HCT116 (cell line): ENCODE measurements around the gene NHERF1. TPM values are rescaled to one million over a fixed set of nuclear protein-coding genes. Genes with fewer than 3 reads are reported as not detected.

Experiments
- ATAC-seq: fragments of 200-7000 bp; cut with Tn5 transposase; 2 replicates; pipeline ENCODE4 v1.9.1; 2020; ENCODE audit warnings: mild to moderate bottlenecking, moderate library complexity
- BruUV-seq: library from RNA; stranded (reverse); fragments of 400-500 nt; replicated peaks from 2 replicates; lab custom pipeline; 2021; lab: Mats Ljungman, UMichigan
- CTCF ChIA-PET: fragments of 300-600 bp; sonication (Branson Sonifier 250); formaldehyde crosslinking; loops from one replicate; lab custom pipeline; 2021; ENCODE audit warnings: antibody characterized with exemption; lab: Charles Lee
- POLR2A ChIA-PET: fragments of 300-600, 350-600 bp; sonication (Branson Sonifier 250); formaldehyde crosslinking; loops from one replicate; lab custom pipeline; 2021; ENCODE audit warnings: antibody characterized with exemption; lab: Charles Lee
- RAD21 ChIA-PET, 2 experiments: fragments of 300-600 bp; sonication (Branson Sonifier 250); formaldehyde crosslinking; loops; one replicate each; lab custom pipeline; 2023; ENCODE audit warnings: low total read pairs in 2 of 2; ENCODE audit not compliant: uncharacterized antibody in 2 of 2, unreplicated experiment in 2 of 2, low non-redundant PET in 1 of 2; lab: Charles Lee
- DNase-seq: peaks from one replicate; pipeline ENCODE4 v3.0.0-alpha.2; 2010; ENCODE audit warnings: low read depth, low spot score
- H2AFZ ChIP-seq: fragments of 200-600 bp; shearing (Covaris generic), sonication (generic); 2 replicates; pipeline ENCODE4 v1.6.1; 2017; ENCODE audit warnings: low read depth, mixed run types, mixed read lengths, antibody characterized with exemption, low read length; ENCODE audit not compliant: poor library complexity, severe bottlenecking
- H3K27ac ChIP-seq: 2 replicates; pipeline ENCODE4 v1.5.1; 2012; ENCODE audit warnings: low read depth, low read length
- H3K27me3 ChIP-seq: fragments of 200-600 bp; sonication (generic); 2 replicates; pipeline ENCODE4 v1.6.1; 2016; ENCODE audit warnings: mixed run types, low read length, mixed read lengths; ENCODE audit not compliant: insufficient read depth
- H3K36me3 ChIP-seq, 2 experiments: fragments of 200-500 bp in 1 of 2; fragments of 200-600 bp in 1 of 2; sonication (Bioruptor generic) in 1 of 2; sonication (generic) in 1 of 2; 2 replicates each; pipeline versions ENCODE4 v1.5.1 to v1.6.1; 2014 to 2016; ENCODE audit warnings: low read length in 2 of 2, inconsistent platforms in 1 of 2, mixed read lengths in 1 of 2, mixed run types in 1 of 2; ENCODE audit not compliant: insufficient read depth in 2 of 2, control insufficient read depth in 1 of 2
- H3K4me1 ChIP-seq, 2 experiments: fragments of 200-600 bp in 1 of 2; sonication (generic) in 1 of 2; 2 replicates each; pipeline versions ENCODE4 v1.5.1 to v1.6.1; 2012 to 2017; ENCODE audit warnings: low read length in 2 of 2, inconsistent platforms in 1 of 2, mild to moderate bottlenecking in 1 of 2, mixed read lengths in 1 of 2, mixed run types in 1 of 2, moderate library complexity in 1 of 2; ENCODE audit not compliant: insufficient read depth in 2 of 2, control insufficient read depth in 1 of 2
- H3K4me2 ChIP-seq: fragments of 200-600 bp; sonication (generic); 2 replicates; pipeline ENCODE4 v1.6.1; 2017; ENCODE audit warnings: mixed run types, low read length, mixed read lengths
- H3K4me3 ChIP-seq, 2 experiments: fragments of 200-600 bp in 1 of 2; sonication (generic) in 1 of 2; replicated peaks in 1 of 2; 2 replicates each; pipeline ENCODE4 v1.5.1; 2011 to 2016; ENCODE audit warnings: low read length in 2 of 2, control low read depth in 1 of 2, low read depth in 1 of 2, mild to moderate bottlenecking in 1 of 2, mixed read lengths in 1 of 2, mixed run types in 1 of 2
- H3K79me2 ChIP-seq: fragments of 200-600 bp; sonication (generic); 2 replicates; pipeline ENCODE4 v1.6.1; 2017; ENCODE audit warnings: mild to moderate bottlenecking, mixed run types, low read length, moderate library complexity, mixed read lengths; ENCODE audit not compliant: insufficient read depth
- H3K9ac ChIP-seq: fragments of 200-600 bp; sonication (generic); 2 replicates; pipeline ENCODE4 v1.6.1; 2016; ENCODE audit warnings: low read length, mixed read lengths
- H3K9me2 ChIP-seq: fragments of 200-600 bp; sonication (generic), shearing (Covaris generic); 2 replicates; pipeline ENCODE4 v1.6.1; 2017; ENCODE audit warnings: mixed run types, mild to moderate bottlenecking, moderate library complexity; ENCODE audit not compliant: insufficient read depth
- H3K9me3 ChIP-seq, 2 experiments: fragments of 200-500 bp in 1 of 2; fragments of 200-600 bp in 1 of 2; sonication (Bioruptor generic) in 1 of 2; sonication (generic) in 1 of 2; 2 replicates each; pipeline ENCODE4 v1.6.1; 2014 to 2017; ENCODE audit warnings: low read length in 2 of 2, mixed read lengths in 2 of 2, inconsistent platforms in 1 of 2, low read depth in 1 of 2, mild to moderate bottlenecking in 1 of 2, mixed run types in 1 of 2, moderate library complexity in 1 of 2; ENCODE audit not compliant: control insufficient read depth in 1 of 2, insufficient read depth in 1 of 2
- H4K20me1 ChIP-seq: fragments of 200-600 bp; sonication (generic), shearing (Covaris generic); 2 replicates; pipeline ENCODE4 v1.6.1; 2017; ENCODE audit warnings: mixed run types, mild to moderate bottlenecking, moderate library complexity; ENCODE audit not compliant: insufficient read depth
- ATF3 ChIP-seq: IDR thresholded peaks from 2 replicates; pipeline ENCODE4 v1.6.1; 2012
- CTCF ChIP-seq, 3 experiments: fragments of 200-600 bp in 1 of 3; sonication (generic) in 1 of 3; IDR thresholded peaks in 2 of 3; conservative IDR thresholded peaks in 1 of 3; 2 replicates each; pipeline ENCODE4 v1.5.1; 2012 to 2017; ENCODE audit warnings: low read depth in 2 of 3, low read length in 2 of 3, antibody characterized with exemption in 1 of 3, borderline replicate concordance in 1 of 3, control low read depth in 1 of 3, mild to moderate bottlenecking in 1 of 3, mixed read lengths in 1 of 3, mixed run types in 1 of 3, moderate library complexity in 1 of 3; ENCODE audit not compliant: insufficient read depth in 1 of 3
- ELF1 ChIP-seq: IDR thresholded peaks from 2 replicates; pipeline ENCODE4 v1.6.1; 2012; ENCODE audit warnings: low read depth, borderline replicate concordance
- POLR2AphosphoS5 ChIP-seq: IDR thresholded peaks from 2 replicates; pipeline ENCODE4 v1.6.1; 2011; ENCODE audit warnings: mild to moderate bottlenecking, low read depth, low read length, moderate library complexity
- RAD21 ChIP-seq: IDR thresholded peaks from 2 replicates; pipeline ENCODE4 v1.6.1; 2012; ENCODE audit warnings: low read depth, mild to moderate bottlenecking
- REST ChIP-seq: IDR thresholded peaks from 2 replicates; pipeline ENCODE4 v1.6.1; 2012; ENCODE audit warnings: low read depth
- SIN3A ChIP-seq: IDR thresholded peaks from 2 replicates; pipeline ENCODE4 v1.6.1; 2012; ENCODE audit warnings: low read depth
- TCF7L2 ChIP-seq: IDR thresholded peaks from 2 replicates; pipeline ENCODE4 v1.7.0; 2011; ENCODE audit warnings: borderline replicate concordance, inconsistent platforms; ENCODE audit not compliant: insufficient read depth, insufficient read length; ENCODE audit errors: extremely low read depth
- ZFX ChIP-seq: fragments of 450-650 bp; IDR thresholded peaks from 2 replicates; pipeline ENCODE4 v1.6.1; 2017
- ZNF274 ChIP-seq: fragments of 200-500 bp; sonication (Bioruptor generic); IDR thresholded peaks from 2 replicates; pipeline ENCODE4 v1.6.1; 2014; ENCODE audit warnings: mild to moderate bottlenecking, low read depth, low read length, inconsistent platforms
- intact Hi-C: fragments of 100-400 bp; cut with micrococcal nuclease; formaldehyde crosslinking; loops from 2 replicates; pipeline ENCODE4 v1.10.0; 2022
- total RNA-seq: library from RNA; stranded (reverse); gene quantifications from one replicate; pipeline ENCODE4 v1.2.1, GENCODE V29; 2021; ENCODE audit not compliant: unreplicated experiment

Gene NHERF1
- total RNA-seq, 1 experiment from 2014 or later = 129 TPM

GRCh38 chr17:74752415-74752814 lies 4.0 kb downstream of the NHERF1 start:
- H3K9me2 ChIP-seq = no peaks in the 10 kb centered on the region
- peaks cover 82% of the 10 kb centered on the region for H3K79me2 ChIP-seq
- H4K20me1 ChIP-seq = peaks cover 3% of the 10 kb centered on the region; the same call in 1 of the 2 replicates
- H3K9me3 ChIP-seq = no peaks in the 10 kb centered on the region
- peak overlapping the region; percentile 43 for H3K4me2 ChIP-seq
- no peak overlapping the region for H3K4me3 ChIP-seq
- ChIA-PET CTCF (interaction anchor here (1.4 kb wide), 1 partner anchor 95 kb away, joined by 4 read pairs; no protein-coding TSS in a partner anchor), RAD21 (no interaction called here), POLR2A (no interaction called here)
- intact Hi-C loops = no loop called here
- H3K36me3 ChIP-seq = peaks cover 0 to 2% of the 10 kb centered on the region in 2 experiments; a peak in 2 of 4 replicates
- no peak overlapping the region for H3K27ac ChIP-seq
- H3K27me3 ChIP-seq = no peaks in the 10 kb centered on the region
- TF ChIP-seq RAD21 (no peak), ELF1 (no peak), CTCF (IDR thresholded peaks at IDR 0.05 in 2 of 3, conservative IDR thresholded peaks at IDR 0.05 in 1 of 3; ENCODE audit: borderline replicate concordance in 1 of 3, insufficient read depth in 1 of 3, low read depth in 2 of 3, low read length in 2 of 3) (no peak), TCF7L2 (no peak), ZNF274 (no peak), POLR2AphosphoS5 (no peak), ATF3 (no peak), SIN3A (no peak), REST (no peak), ZFX (no peak)
- no peak overlapping the region for H3K9ac ChIP-seq
- DNase-seq (no peak), ATAC-seq (no peak)
- peaks cover 39 to 56% of the 10 kb centered on the region in 2 experiments for H3K4me1 ChIP-seq
- BruUV-seq = no TSS peak
- H2AFZ ChIP-seq = no peak overlapping the region
